Measurements from ENCODE around the gene TSHZ2.

DNA sequence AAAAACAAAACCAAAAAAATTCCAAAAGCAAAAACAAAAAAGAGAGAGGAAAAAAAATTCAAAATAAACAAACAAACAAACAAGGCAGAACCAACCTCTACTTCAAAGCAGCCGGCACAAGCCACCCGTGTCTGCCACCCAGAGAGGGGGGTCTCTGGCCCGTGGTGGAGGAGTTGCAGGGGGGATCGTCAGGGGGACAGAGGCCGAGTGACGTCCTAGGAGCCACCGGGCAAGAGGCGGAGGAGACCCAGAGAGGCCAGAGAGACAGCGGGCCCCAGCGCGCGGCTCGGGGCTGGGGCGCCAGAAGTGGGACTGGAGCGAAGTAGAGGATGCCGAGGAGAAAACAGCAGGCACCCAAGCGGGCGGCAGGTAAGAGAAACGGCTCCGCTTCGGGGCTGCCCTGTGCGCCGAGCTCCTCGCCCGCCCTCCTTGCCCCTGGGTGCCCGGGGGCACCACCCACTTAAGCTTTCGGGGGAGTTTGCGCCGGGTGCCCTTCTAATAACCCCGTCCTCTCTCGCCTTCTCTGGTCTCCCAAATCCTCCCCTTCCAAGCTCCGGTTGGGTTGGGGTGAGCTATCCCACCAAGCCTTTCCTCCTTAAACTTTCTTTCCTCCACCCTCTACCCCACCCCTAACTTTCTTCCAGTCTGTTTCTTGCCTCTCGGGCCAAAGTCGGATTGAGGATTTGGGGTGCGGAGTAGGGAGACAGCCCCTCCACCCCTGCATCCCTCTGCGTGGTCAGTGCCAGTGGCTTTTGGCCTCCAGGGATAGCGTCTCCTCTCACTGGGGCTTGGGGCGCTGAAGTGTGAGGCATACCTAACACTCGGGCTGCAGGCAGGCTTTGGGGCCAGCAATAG is 1.0 kb downstream of the TSHZ2 start:
- no peak for TF ChIP-seq POLR2A (IDR thresholded peaks at IDR 0.05; ENCODE audit: low read depth, low read length)
- TF ChIP-seq POLR2AphosphoS5 (IDR thresholded peaks at IDR 0.05; ENCODE audit: low read depth, low read length): no peak
- no peak for TF ChIP-seq TAF1 (IDR thresholded peaks at IDR 0.05; ENCODE audit: borderline replicate concordance, low read depth, low read length)

Data from GM12892 (cell line).